Right lobe of liver (tissue), 6 donors: ENCODE data around the gene LRRC18. TPM values are rescaled to one million over a fixed set of nuclear protein-coding genes. Genes with fewer than 3 reads are reported as not detected.

ENCODE experiments used
- ATAC-seq, 4 donors: fragments of 200-7000 bp; cut with Tn5 transposase; one replicate each; pipeline ENCODE4 v1.9.1; 2020; ENCODE audit warnings: mild to moderate bottlenecking in 4 of 4, moderate library complexity in 4 of 4
- DNase-seq, 3 donors: peaks; one replicate each; pipeline ENCODE4 v3.0.0-alpha.2; 2020
- H3K27ac ChIP-seq, 3 donors: fragments of 200-600 bp; one replicate each; pipeline ENCODE4 v1.8.0; 2022
- H3K27me3 ChIP-seq, 2 donors: fragments of 200-600 bp; one replicate each; pipeline ENCODE4 v1.8.0; 2022
- H3K36me3 ChIP-seq, 4 donors: fragments of 200-600 bp; sonication (generic) in 1 of 4; one replicate each; pipeline versions ENCODE4 v1.5.1 to v1.8.0; 2017 to 2022; ENCODE audit warnings: control low read depth in 1 of 4
- H3K4me1 ChIP-seq, 4 donors: fragments of 200-600 bp; sonication (generic) in 1 of 4; one replicate each; pipeline versions ENCODE4 v1.5.1 to v1.8.0; 2017 to 2022; ENCODE audit warnings: control low read depth in 1 of 4
- H3K4me3 ChIP-seq, 3 donors: fragments of 200-600 bp; one replicate each; pipeline ENCODE4 v1.8.0; 2022
- H3K9me3 ChIP-seq, 4 donors: fragments of 200-600 bp; sonication (generic) in 1 of 4; one replicate each; pipeline versions ENCODE4 v1.5.1 to v1.8.0; 2017 to 2022; ENCODE audit warnings: control low read depth in 1 of 4
- POLR2A ChIP-seq: fragments of 450-650 bp; IDR thresholded peaks from one replicate; pipeline ENCODE4 v1.6.1; 2017; ENCODE audit warnings: antibody characterized with exemption, mild to moderate bottlenecking
- WGBS: methylation state at CpG from one replicate; pipeline ENCODE4 v1.1.6; 2018; ENCODE audit warnings: low coverage, low lambda C conversion rate; ENCODE audit not compliant: insufficient coverage; ENCODE audit errors: missing lambda C conversion rate; 5-methylcytosine and 5-hydroxymethylcytosine counted together
- intact Hi-C, 2 donors: fragments of 100-400 bp; cut with DNase I; formaldehyde crosslinking; loops; one replicate each; pipeline versions ENCODE4 v1.11.2 to v1.14.1; 2022
- total RNA-seq, 6 experiments: library from RNA; depleted of rRNA in 2 of 6; stranded (reverse); fragments of >200 nt in 2 of 6; fragmentation: NEBNext Ultra II Directional in 3 of 6; extraction: Animal tissue kit (Norgen Biotek cat#: 25700) in 3 of 6; gene quantifications; one replicate each; pipeline versions ENCODE4 v1.1.0 to v1.2.4, GENCODE V29; 2016 to 2023
- TF ChIP-seq, protein P1 (sequence below), 4 donors: fragments of 200-600 bp in 3 of 4; fragments of 450-650 bp in 1 of 4; IDR thresholded peaks; one replicate each; pipeline versions ENCODE4 v1.5.1 to v1.8.0; 2016 to 2022; ENCODE audit warnings: antibody characterized with exemption in 4 of 4, mild to moderate bottlenecking in 2 of 4
- donor health status: DM: no; HTN: yes; CAD: no.
- donor health status: DM: no; HTN: no; CAD: no.
- donor health status: DM: no; HTN: no; CAD: no.
- donor health status: DM: no; HTN: yes; CAD: no.
- donor health status: DM: no; HTN: yes; CAD: no.

LRRC18 gene
- total RNA-seq, 6 experiments from 2014 or later = not detected

DNA sequence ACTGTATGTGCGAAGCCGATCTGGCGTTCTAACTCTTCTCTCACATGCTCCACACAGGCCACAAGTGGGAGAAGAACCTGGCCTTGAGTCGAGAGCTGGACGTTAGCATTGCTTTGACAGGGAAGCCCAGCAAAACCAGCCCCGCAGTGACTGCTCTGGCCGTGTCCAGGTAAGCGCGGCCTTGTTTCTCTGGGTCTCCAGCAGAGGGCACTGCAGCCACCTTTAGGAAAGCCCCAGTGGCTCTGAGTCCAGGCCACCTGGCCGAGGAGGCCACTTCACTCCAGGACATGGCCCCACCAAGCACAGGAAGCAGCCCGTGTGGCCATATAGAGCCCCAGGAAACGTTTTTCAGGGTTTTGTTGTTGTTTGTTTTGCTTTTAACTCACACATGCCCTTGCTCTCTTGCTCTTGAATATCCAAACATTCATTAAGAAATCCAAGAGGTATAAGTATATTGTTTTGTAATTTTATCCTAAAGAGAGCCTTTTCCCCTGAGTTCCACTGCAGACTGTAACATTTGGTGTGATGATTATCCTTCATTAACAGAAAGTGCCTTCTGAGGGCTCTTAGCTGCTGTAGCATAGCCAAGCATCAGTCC lies 41.8 kb upstream of the LRRC18 start:
- Histone ChIP-seq H3K9me3 (no peaks in the 10 kb centered on the region), H3K4me3 (no peak overlapping the region), H3K36me3 (no peaks in the 10 kb centered on the region), H3K4me1 (no peaks in the 10 kb centered on the region), H3K27ac (no peak overlapping the region), H3K27me3 (no peaks in the 10 kb centered on the region)
- TF ChIP-seq, protein P1, sequence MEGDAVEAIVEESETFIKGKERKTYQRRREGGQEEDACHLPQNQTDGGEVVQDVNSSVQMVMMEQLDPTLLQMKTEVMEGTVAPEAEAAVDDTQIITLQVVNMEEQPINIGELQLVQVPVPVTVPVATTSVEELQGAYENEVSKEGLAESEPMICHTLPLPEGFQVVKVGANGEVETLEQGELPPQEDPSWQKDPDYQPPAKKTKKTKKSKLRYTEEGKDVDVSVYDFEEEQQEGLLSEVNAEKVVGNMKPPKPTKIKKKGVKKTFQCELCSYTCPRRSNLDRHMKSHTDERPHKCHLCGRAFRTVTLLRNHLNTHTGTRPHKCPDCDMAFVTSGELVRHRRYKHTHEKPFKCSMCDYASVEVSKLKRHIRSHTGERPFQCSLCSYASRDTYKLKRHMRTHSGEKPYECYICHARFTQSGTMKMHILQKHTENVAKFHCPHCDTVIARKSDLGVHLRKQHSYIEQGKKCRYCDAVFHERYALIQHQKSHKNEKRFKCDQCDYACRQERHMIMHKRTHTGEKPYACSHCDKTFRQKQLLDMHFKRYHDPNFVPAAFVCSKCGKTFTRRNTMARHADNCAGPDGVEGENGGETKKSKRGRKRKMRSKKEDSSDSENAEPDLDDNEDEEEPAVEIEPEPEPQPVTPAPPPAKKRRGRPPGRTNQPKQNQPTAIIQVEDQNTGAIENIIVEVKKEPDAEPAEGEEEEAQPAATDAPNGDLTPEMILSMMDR (IDR thresholded peaks at IDR 0.05) = peak; percentile 85 to 90 (median 88)
- TF ChIP-seq POLR2A = no peak
- intact Hi-C loops = no loop called here
- DNase-seq (peak; percentile 70 to 77 (median 72)), ATAC-seq (peak; percentile 92 to 99 (median 96))
- WGBS = 0% methylated on average over 3 of the region's 12 CpGs

- H3K9me3 ChIP-seq = no peaks in the 10 kb centered on the region
- H3K36me3 ChIP-seq = no peaks in the 10 kb centered on the region
- ATAC-seq (no peak), DNase-seq (no peak)
- intact Hi-C loops = loop anchor here (5.0 kb wide), 2 partner anchors 184 to 189 kb away; no protein-coding TSS in a partner anchor
- no peak overlapping the region for H3K27ac ChIP-seq
- no peaks in the 10 kb centered on the region for H3K4me1 ChIP-seq
- no peak for TF ChIP-seq POLR2A
- TF ChIP-seq, protein P1 (IDR thresholded peaks at IDR 0.05) = no peak
- WGBS = 90% methylated on average over 3 of the region's 5 CpGs
- H3K4me3 ChIP-seq = no peak overlapping the region
- no peaks in the 10 kb centered on the region for H3K27me3 ChIP-seq
Measured at GRCh38 chr10:48978318-48978717, 38.7 kb upstream of the LRRC18 start.

GRCh38 chr10:48976196-48976595 lies 36.6 kb upstream of the LRRC18 start:
- Histone ChIP-seq H3K27ac (no peak overlapping the region), H3K9me3 (no peaks in the 10 kb centered on the region), H3K36me3 (no peaks in the 10 kb centered on the region), H3K27me3 (no peaks in the 10 kb centered on the region), H3K4me1 (no peaks in the 10 kb centered on the region), H3K4me3 (no peak overlapping the region)
- peak in 1 of 3 donors; percentile 66 for DNase-seq
- TF ChIP-seq, protein P1 (IDR thresholded peaks at IDR 0.05) = peak; percentile 38 to 59 (median 52)
- no peak for TF ChIP-seq POLR2A
- intact Hi-C loops = loop anchor here (5.0 kb wide), 2 partner anchors 186 to 191 kb away; no protein-coding TSS in a partner anchor
- peak; percentile 74 to 97 (median 90) for ATAC-seq

DNA sequence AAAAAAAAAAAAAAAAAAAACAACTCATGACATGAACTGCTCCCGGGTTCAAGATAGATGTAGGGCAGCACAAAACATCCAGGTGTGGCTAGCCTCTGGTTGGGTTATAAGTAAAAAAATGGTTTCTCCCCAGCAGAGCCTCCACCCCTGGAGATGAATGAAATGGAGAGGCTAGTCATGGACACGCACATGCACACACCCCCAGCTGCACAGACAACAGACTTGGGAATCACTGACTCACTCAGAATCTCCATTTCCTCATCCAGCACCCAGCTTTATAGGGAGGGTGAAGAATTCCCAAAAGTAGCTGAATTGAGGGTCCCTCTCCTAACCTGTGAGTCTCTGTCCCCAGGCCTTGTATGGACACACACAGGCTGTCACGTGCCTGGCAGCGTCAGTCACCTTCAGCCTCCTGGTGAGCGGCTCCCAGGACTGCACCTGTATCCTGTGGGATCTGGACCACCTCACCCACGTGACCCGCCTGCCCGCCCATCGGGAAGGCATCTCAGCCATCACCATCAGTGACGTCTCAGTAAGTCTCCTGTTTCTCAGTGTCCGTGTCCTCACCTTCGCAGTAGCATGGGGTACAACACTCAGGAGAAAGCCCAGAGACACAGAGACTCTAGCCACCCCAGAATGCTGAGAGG lies 35.0 kb upstream of the LRRC18 start:
- H3K4me1 ChIP-seq = no peaks in the 10 kb centered on the region
- no peaks in the 10 kb centered on the region for H3K9me3 ChIP-seq
- H3K4me3 ChIP-seq = no peak overlapping the region
- ATAC-seq (no peak), DNase-seq (no peak)
- no peaks in the 10 kb centered on the region for H3K36me3 ChIP-seq
- 93% methylated on average over 3 of the region's 12 CpGs for WGBS
- TF ChIP-seq, protein P1 (IDR thresholded peaks at IDR 0.05) = no peak
- TF ChIP-seq POLR2A = no peak
- intact Hi-C loops = loop anchor here (5.0 kb wide), 2 partner anchors 188 to 193 kb away; no protein-coding TSS in a partner anchor
- H3K27me3 ChIP-seq = no peaks in the 10 kb centered on the region
- no peak overlapping the region for H3K27ac ChIP-seq
